ENCODE measurements around the gene TJP1. TPM values are rescaled to one million over a fixed set of nuclear protein-coding genes. Genes with fewer than 3 reads are reported as not detected.

TJP1 gene
- total and polyA plus RNA-seq, 2 experiments from 2014 or later, result 34.4 to 88.7 TPM

DNA sequence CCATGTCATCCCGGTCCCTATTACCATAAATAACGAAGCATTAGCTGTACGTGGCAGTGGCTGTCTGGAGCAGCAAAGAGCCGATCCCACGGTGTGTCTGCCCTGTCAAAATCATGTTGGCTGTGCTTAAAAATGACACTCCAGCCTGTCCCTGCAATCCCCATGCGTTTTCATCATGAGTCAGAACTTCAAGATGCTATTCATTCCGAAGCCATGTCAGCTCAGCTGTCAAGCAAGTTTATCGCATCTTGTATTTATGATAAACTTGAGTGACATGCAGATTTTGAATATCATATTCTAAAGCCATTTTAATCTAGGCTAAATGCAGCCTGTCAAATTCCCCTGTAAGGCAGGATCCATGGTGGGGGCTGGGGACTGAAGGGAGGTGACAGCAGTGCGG is 152.4 kb downstream of the TJP1 start:
- WGBS (ENCODE audit: low lambda C conversion rate, missing lambda C conversion rate), result 80% methylated on average over 9 of the region's 9 CpGs
- Histone ChIP-seq H3K27me3 (no peaks in the 10 kb centered on the region), H3K4me1 (ENCODE audit: insufficient read depth) (peaks cover 8% of the 10 kb centered on the region), H3K4me3 (no peak overlapping the region), H2AFZ (no peak overlapping the region), H3K9me3 (ENCODE audit: low read depth) (no peaks in the 10 kb centered on the region), H3K9me2 (replicated peaks; ENCODE audit: insufficient read depth) (no peaks in the 10 kb centered on the region), H3K36me3 (replicated peaks; ENCODE audit: insufficient read depth, low read depth) (no peaks in the 10 kb centered on the region), H3K27ac (no peak overlapping the region), H3K79me2 (no peaks in the 10 kb centered on the region), H4K20me1 (ENCODE audit: insufficient read depth, poor library complexity, severe bottlenecking) (no peaks in the 10 kb centered on the region), H3K4me2 (no peak overlapping the region)
- no peak for DNase-seq (ENCODE audit: low spot score)
- TF ChIP-seq, protein P1, sequence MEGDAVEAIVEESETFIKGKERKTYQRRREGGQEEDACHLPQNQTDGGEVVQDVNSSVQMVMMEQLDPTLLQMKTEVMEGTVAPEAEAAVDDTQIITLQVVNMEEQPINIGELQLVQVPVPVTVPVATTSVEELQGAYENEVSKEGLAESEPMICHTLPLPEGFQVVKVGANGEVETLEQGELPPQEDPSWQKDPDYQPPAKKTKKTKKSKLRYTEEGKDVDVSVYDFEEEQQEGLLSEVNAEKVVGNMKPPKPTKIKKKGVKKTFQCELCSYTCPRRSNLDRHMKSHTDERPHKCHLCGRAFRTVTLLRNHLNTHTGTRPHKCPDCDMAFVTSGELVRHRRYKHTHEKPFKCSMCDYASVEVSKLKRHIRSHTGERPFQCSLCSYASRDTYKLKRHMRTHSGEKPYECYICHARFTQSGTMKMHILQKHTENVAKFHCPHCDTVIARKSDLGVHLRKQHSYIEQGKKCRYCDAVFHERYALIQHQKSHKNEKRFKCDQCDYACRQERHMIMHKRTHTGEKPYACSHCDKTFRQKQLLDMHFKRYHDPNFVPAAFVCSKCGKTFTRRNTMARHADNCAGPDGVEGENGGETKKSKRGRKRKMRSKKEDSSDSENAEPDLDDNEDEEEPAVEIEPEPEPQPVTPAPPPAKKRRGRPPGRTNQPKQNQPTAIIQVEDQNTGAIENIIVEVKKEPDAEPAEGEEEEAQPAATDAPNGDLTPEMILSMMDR (IDR thresholded peaks at IDR 0.05; ENCODE audit: poor library complexity), result no peak
- TF ChIP-seq EZH2phosphoT487 (IDR thresholded peaks at IDR 0.05; ENCODE audit: low read depth, severe bottlenecking, unreplicated experiment) (no peak), EZH2 (IDR thresholded peaks at IDR 0.05; ENCODE audit: borderline replicate concordance) (no peak)

DNA sequence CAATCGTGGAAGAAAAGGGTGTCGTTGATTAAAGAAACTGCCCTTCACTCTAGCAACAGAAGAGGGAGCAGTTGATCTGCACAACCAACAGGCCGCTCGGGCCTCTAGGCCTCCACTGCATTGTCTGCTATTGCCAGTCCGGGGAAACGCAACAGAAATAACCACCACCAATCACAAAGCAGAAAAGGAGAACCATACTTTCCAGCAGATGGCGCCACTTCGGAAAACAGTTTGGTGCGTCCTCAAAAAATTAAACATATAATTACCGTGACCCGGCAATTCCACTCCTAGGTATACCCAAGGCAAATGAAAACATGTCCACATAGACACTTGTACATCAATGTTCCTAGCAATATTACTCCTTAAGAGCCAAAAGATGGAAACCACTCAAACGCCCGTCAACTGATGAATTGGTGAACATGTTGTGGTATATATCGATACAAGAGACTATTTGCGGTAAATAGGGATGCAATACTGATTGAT is 154.1 kb downstream of the TJP1 start:
- Histone ChIP-seq H3K9me3 (ENCODE audit: low read depth) (no peaks in the 10 kb centered on the region), H3K27me3 (no peaks in the 10 kb centered on the region), H3K27ac (no peak overlapping the region), H3K4me1 (ENCODE audit: insufficient read depth) (peaks cover 8% of the 10 kb centered on the region), H2AFZ (no peak overlapping the region), H3K9me2 (replicated peaks; ENCODE audit: insufficient read depth) (no peaks in the 10 kb centered on the region), H3K4me2 (no peak overlapping the region), H3K4me3 (no peak overlapping the region), H3K36me3 (replicated peaks; ENCODE audit: insufficient read depth, low read depth) (no peaks in the 10 kb centered on the region), H4K20me1 (ENCODE audit: insufficient read depth, poor library complexity, severe bottlenecking) (no peaks in the 10 kb centered on the region), H3K79me2 (no peaks in the 10 kb centered on the region)
- TF ChIP-seq, protein P1 (IDR thresholded peaks at IDR 0.05; ENCODE audit: poor library complexity), result peak; percentile 77
- no peak for TF ChIP-seq EZH2phosphoT487 (IDR thresholded peaks at IDR 0.05; ENCODE audit: low read depth, severe bottlenecking, unreplicated experiment)
- WGBS (ENCODE audit: low lambda C conversion rate, missing lambda C conversion rate), result 41% methylated on average over 15 of the region's 15 CpGs
- DNase-seq (ENCODE audit: low spot score), result peak; percentile 91

DNA sequence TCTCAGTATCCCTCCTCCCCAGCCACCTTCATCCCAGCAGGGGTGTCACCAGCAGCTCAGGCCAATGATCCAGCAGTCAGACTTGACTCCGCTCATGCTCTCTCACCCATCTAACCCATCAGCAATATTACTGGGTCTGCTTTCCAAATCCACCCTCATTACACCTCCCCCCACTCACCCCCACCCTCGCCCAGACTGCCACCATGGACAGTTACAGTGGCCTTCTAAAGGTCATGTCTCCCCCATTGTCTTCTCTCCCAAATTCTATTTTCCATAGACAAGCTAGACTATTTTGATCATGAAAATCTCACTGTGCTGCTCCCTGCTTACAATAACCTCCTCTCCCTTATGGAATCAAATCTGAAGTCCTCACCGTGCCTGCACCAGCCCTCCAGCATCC is 156.0 kb downstream of the TJP1 start:
- Histone ChIP-seq H3K27me3 (no peaks in the 10 kb centered on the region), H2AFZ (no peak overlapping the region), H3K4me2 (no peak overlapping the region), H3K27ac (no peak overlapping the region), H3K4me3 (no peak overlapping the region), H3K36me3 (replicated peaks; ENCODE audit: insufficient read depth, low read depth) (no peaks in the 10 kb centered on the region), H3K79me2 (no peaks in the 10 kb centered on the region), H3K9me2 (replicated peaks; ENCODE audit: insufficient read depth) (no peaks in the 10 kb centered on the region), H3K4me1 (ENCODE audit: insufficient read depth) (peaks cover under 1% of the 10 kb centered on the region), H4K20me1 (ENCODE audit: insufficient read depth, poor library complexity, severe bottlenecking) (no peaks in the 10 kb centered on the region), H3K9me3 (ENCODE audit: low read depth) (no peaks in the 10 kb centered on the region)
- WGBS (ENCODE audit: low lambda C conversion rate, missing lambda C conversion rate), result 87% methylated on average over 3 of the region's 3 CpGs
- no peak for DNase-seq (ENCODE audit: low spot score)
- TF ChIP-seq EZH2 (IDR thresholded peaks at IDR 0.05; ENCODE audit: borderline replicate concordance), result no peak
- no peak for TF ChIP-seq EZH2phosphoT487 (IDR thresholded peaks at IDR 0.05; ENCODE audit: low read depth, severe bottlenecking, unreplicated experiment)
- TF ChIP-seq, protein P1 (IDR thresholded peaks at IDR 0.05; ENCODE audit: poor library complexity), result no peak
